ENCODE measurements around the gene MAMDC2. TPM values are rescaled to one million over a fixed set of nuclear protein-coding genes. Genes with fewer than 3 reads are reported as not detected.
A peak's percentile ranks its signal among the peaks of the same experiment; 100 is the strongest.

The MAMDC2 gene
- total RNA-seq, 1 experiment from 2014 or later = not detected

GRCh38 chr9:70258692-70259511, 215.3 kb downstream of the MAMDC2 start, which contains the start of gene SMC5:
Gene SMC5, plus strand, starts transcription at chr9:70258978. Its CDS starts 101 bp downstream, at chr9:70259079.
- no TSS peak for BruUV-seq (replicated peaks)
- Mint-ChIP-seq H3K4me3 (ENCODE audit: unreplicated experiment) (peak within 1 kb of the TSS; percentile 97), H3K9me3 (ENCODE audit: unreplicated experiment) (no peaks in the 10 kb centered on the region), H3K4me1 (ENCODE audit: insufficient read depth, unreplicated experiment) (peaks cover 63% of the 10 kb centered on the region), H3K27ac (ENCODE audit: low read depth, unreplicated experiment) (peak within 1 kb of the TSS; percentile 99), H3K27me3 (ENCODE audit: insufficient read depth, unreplicated experiment) (no peaks in the 10 kb centered on the region), H3K36me3 (ENCODE audit: insufficient read depth, unreplicated experiment) (peaks cover 28% of the 10 kb centered on the region)
- no peak for TF ChIP-seq CTCF (IDR thresholded peaks at IDR 0.05; ENCODE audit: unreplicated experiment)
- CTCF ChIA-PET = interaction anchor here (0.7 to 3.5 kb wide), 6 partner anchors 28 to 182 kb away, joined by 3 to 16 read pairs (median 3); no protein-coding TSS in a partner anchor
- peak; percentile 90 for DNase-seq (ENCODE audit: unreplicated experiment)
- intact Hi-C loops (cut with micrococcal nuclease) = loop anchor here (1.0 to 10.0 kb wide), 4 partner anchors 158 to 494 kb away; partner anchors contain the start of gene PTAR1
- POLR2A ChIA-PET = interaction anchor here (0.9 to 4.9 kb wide), 14 partner anchors 8 to 1083 kb away, joined by 3 to 54 read pairs (median 6); partner anchors contain the start of genes KLF9 and PTAR1

- ChIA-PET CTCF (interaction anchor here (0.8 kb wide), 1 partner anchor 43 kb away, joined by 3 read pairs; no protein-coding TSS in a partner anchor), POLR2A (interaction anchor here (0.6 to 4.9 kb wide), 4 partner anchors 155 to 343 kb away, joined by 3 to 54 read pairs (median 13); partner anchors contain the start of gene KLF9)
- Mint-ChIP-seq H3K36me3 (ENCODE audit: insufficient read depth, unreplicated experiment) (peaks cover 28% of the 10 kb centered on the region), H3K27ac (ENCODE audit: low read depth, unreplicated experiment) (peak overlapping the region; percentile 99), H3K9me3 (ENCODE audit: unreplicated experiment) (no peaks in the 10 kb centered on the region), H3K4me1 (ENCODE audit: insufficient read depth, unreplicated experiment) (peaks cover 63% of the 10 kb centered on the region), H3K27me3 (ENCODE audit: insufficient read depth, unreplicated experiment) (no peaks in the 10 kb centered on the region), H3K4me3 (ENCODE audit: unreplicated experiment) (peak overlapping the region; percentile 97)
- BruUV-seq (replicated peaks) = TSS peak; percentile 57
- intact Hi-C loops (cut with micrococcal nuclease) = loop anchor here (5.0 to 10.0 kb wide), 3 partner anchors 158 to 495 kb away; partner anchors contain the start of gene PTAR1
- DNase-seq (ENCODE audit: unreplicated experiment) = no peak
- no peak for TF ChIP-seq CTCF (IDR thresholded peaks at IDR 0.05; ENCODE audit: unreplicated experiment)
These were observed 215.8 kb downstream of the MAMDC2 start for GRCh38 chr9:70259512-70259802.

- no TSS peak for BruUV-seq (replicated peaks)
- H3K9me3 Mint-ChIP-seq (ENCODE audit: unreplicated experiment) = no peaks in the 10 kb centered on the region
- peak overlapping the region; percentile 97 for H3K4me3 Mint-ChIP-seq (ENCODE audit: unreplicated experiment)
- H3K27ac Mint-ChIP-seq (ENCODE audit: low read depth, unreplicated experiment) = peak overlapping the region; percentile 99
- no peak for TF ChIP-seq CTCF (IDR thresholded peaks at IDR 0.05; ENCODE audit: unreplicated experiment)
- peaks cover 63% of the 10 kb centered on the region for H3K4me1 Mint-ChIP-seq (ENCODE audit: insufficient read depth, unreplicated experiment)
- POLR2A ChIA-PET = interaction anchor here (0.6 to 3.3 kb wide), 6 partner anchors 9 to 342 kb away, joined by 3 to 9 read pairs (median 6); no protein-coding TSS in a partner anchor
- CTCF ChIA-PET = interaction anchor here (0.7 to 1.1 kb wide), 2 partner anchors 78 to 137 kb away, joined by 3 read pairs; no protein-coding TSS in a partner anchor
- no peak for DNase-seq (ENCODE audit: unreplicated experiment)
- no peaks in the 10 kb centered on the region for H3K27me3 Mint-ChIP-seq (ENCODE audit: insufficient read depth, unreplicated experiment)
- peaks cover 33% of the 10 kb centered on the region for H3K36me3 Mint-ChIP-seq (ENCODE audit: insufficient read depth, unreplicated experiment)
- intact Hi-C loops (cut with micrococcal nuclease) = no loop called here
These were observed 216.4 kb downstream of the MAMDC2 start for GRCh38 chr9:70260007-70260443.

- H3K9me3 Mint-ChIP-seq (ENCODE audit: unreplicated experiment) = no peaks in the 10 kb centered on the region
- no TSS peak for BruUV-seq (replicated peaks)
- no peak for TF ChIP-seq CTCF (IDR thresholded peaks at IDR 0.05; ENCODE audit: unreplicated experiment)
- no peak overlapping the region for H3K27ac Mint-ChIP-seq (ENCODE audit: low read depth, unreplicated experiment)
- peaks cover 39% of the 10 kb centered on the region for H3K36me3 Mint-ChIP-seq (ENCODE audit: insufficient read depth, unreplicated experiment)
- intact Hi-C loops (cut with micrococcal nuclease) = no loop called here
- CTCF ChIA-PET = interaction anchor here (0.7 to 1.1 kb wide), 2 partner anchors 78 to 137 kb away, joined by 3 read pairs; no protein-coding TSS in a partner anchor
- no peaks in the 10 kb centered on the region for H3K27me3 Mint-ChIP-seq (ENCODE audit: insufficient read depth, unreplicated experiment)
- peaks cover 59% of the 10 kb centered on the region for H3K4me1 Mint-ChIP-seq (ENCODE audit: insufficient read depth, unreplicated experiment)
- DNase-seq (ENCODE audit: unreplicated experiment) = no peak
- H3K4me3 Mint-ChIP-seq (ENCODE audit: unreplicated experiment) = peak overlapping the region; percentile 97
- POLR2A ChIA-PET = interaction anchor here (0.7 to 3.3 kb wide), 5 partner anchors 9 to 342 kb away, joined by 3 to 9 read pairs (median 7); no protein-coding TSS in a partner anchor
These were observed 217.0 kb downstream of the MAMDC2 start for GRCh38 chr9:70260606-70261005.

Data from MCF 10A (cell line).